Fibroblast of skin of right biceps (primary cell): ENCODE results near the gene TEC.
A peak's percentile ranks its signal among the peaks of the same experiment; 100 is the strongest.
"Not testable (repeated sequence)": the region's sequence is repeated elsewhere in the genome, so short reads cannot be mapped to it uniquely, and the experiment has no call there.

Experiments used
- DNase-seq: peaks from one replicate; pipeline ENCODE4 v3.0.0-alpha.2; 2013

TEC gene

DNA sequence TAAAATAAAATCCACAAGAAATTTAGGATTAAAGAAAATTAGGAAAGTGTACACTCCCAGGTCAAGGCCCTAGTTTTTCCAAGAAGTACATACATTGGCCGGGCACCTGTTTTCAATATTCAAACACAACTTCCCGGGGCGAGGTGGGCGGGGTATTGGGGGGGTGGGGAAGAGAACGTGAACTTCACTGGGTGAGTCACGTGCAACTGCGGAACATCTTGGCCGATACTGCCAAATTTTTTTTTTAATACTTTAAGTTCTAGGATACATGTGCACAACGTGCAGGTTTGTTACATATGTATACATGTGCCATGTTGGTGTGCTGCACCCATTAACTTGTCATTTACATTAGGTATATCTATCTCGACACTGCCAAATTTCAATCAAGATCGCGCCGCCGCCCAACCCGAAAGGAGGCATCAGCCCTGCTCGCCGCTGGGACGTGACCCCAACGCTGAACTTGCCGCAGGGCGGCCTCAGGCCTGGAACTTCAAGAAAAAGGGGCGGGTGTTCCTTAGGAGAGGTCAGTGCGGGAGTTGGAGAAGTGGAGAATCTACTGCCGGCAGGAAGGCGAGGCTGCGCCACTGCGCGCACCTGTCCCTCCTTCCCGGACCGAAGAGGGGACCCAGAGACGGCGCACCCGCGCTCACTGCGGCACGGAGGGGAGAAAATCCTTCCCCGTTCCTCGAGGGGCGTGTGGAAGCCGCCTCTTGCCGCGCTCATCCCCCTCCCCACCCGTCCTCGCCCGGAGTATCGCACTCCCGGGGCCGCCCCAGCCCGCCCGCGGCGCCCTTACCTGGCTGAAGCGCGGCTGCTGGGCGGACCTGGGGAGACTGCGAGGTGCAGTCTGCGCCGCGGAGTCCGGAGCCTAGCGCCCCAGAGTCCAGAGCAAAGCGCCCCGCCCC, at the start of gene TEC:
Gene TEC (minus strand): TSS at position 883 of the 905 bp plus-strand sequence. CDS start 41,224 bp downstream, outside the sequence.
- DNase-seq, result peak; percentile 15

DNA sequence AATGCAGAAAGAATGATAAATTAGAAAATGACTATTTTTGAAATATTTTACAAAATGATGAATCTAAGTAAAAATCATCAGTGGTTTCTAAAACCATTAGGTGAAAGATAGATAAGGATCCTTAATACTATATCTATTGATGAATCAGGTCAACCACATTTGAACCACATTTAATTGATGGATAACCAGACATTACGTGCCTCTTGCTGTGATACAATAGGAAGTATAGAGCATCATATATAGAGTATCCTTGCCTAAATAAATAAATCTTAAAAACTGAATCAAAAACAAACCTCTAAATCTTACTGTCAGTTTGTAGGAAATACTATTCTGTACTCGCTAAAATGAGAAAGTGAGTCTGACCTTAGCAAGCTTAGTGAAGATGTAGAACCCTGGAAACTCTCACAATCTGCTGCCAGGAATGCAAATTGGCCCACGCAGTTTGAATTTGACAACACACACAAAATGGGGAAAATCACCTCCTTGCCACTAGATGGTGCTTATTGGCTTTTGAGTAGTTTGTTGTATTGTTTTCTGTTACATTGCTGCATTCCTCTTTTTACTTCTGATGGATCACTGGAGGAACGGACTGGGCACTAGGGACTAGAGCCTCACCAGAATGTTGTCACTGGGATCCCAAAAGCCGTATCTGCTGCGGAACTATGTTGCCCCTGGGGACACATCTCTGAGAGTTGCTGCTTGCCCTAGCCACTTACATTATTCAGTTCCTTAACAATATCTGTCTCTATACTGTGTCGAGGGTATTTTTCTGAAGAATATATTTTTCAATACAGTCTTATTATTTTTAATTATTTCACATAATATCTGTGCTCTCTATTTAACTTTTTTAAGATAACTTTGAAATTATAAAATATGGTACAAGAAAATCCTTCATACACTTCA, 46.3 kb upstream of the TEC start:
- peak; percentile 70 for DNase-seq

DNA sequence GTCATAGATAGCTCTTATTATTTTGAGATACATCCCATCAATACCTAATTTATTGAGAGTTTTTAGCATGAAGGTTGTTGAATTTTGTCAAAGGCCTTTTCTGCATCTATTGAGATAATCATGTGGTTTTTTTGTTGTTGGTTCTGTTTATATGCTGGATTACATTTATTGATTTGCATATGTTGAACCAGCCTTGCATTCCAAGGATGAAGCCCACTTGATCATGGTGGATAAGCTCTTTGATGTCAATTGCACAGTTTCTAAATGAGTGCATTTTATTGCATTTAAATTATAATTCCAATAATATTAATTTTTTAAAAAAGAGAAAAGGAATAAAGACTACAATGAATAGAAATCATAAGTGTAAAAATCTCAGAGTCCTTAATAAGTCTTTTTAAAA, 45.1 kb upstream of the TEC start:
- not testable (repeated sequence) for DNase-seq

- peak; percentile 63 for DNase-seq
These were observed 42.3 kb upstream of the TEC start for GRCh38 chr4:48311896-48312295.

- DNase-seq, result no peak
These were observed 39.3 kb upstream of the TEC start for GRCh38 chr4:48308901-48309300.

DNA sequence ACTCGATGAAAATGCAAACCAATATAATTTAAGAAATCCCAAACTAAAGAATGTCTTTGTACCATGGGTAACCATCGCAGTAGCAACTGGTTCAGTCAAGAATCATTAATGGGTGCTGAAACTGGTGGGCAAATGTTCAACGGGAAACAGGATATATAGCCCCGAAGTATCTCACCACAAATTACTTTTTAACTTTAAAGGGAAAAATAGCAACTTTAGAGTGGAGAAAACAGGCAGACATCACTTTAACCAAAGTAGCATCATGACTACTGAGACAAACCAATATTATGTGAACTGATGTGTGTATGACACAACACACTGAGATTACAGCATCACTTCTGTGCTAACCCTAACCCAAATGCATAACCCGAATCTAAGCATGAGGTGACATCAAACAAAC, 37.9 kb upstream of the TEC start:
- DNase-seq, result no peak

DNA sequence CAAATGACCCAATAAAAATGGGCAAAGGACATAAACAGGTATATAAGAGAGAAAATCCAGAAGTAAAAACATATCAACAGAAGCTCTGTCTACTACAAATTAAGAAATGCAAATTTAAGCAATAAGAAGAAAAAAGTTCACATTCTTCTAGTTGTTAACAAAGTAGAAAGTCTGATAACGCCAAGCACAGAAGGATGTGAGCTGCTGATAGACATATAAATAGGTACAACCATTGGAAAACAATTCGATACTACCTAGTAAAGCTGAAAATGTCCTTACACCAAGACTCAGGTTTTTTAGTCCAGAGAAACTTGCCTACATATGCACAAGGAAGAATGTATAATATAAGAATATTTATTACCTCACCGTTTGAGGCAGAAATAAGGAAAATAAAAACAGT, 35.9 kb upstream of the TEC start:
- no peak for DNase-seq

DNA sequence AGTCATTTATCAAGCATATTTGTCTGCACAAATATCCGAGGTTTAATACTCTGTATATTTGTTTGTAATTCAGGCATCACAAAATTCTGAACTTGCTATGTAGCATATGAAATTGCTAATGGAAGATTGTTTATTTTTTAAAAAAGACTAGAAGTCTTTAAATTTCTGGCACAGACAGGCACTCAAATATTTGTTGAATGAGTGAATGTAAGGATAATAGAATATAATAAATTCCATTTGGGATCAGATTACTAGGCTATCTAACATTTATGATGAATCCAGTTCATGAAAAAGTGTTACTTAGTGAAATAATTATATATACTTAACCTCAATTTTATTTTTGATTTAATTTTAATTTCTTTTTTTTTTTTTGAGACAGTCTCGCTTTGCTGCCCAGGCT, 30.4 kb upstream of the TEC start:
- peak; percentile 69 for DNase-seq

DNA sequence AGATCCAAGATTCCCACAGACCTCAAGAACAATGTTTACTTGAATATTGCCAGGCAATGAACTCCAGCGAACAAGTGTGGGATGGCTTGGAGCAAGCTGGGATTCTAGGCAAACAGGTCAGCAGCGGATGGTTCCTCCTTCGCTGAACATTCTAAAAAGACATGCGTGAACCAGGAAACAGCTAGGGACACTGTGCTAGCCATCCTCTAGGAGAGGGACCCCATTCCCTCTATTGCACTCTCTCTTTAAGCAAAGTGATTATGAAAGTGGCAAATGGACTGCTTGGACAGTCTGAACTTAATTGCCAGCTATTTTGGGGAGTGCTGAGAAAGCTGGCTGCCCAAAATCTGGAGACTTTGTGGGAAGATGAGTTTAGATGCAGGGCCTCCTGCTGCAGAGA, 29.9 kb upstream of the TEC start:
- DNase-seq, result no peak

DNA sequence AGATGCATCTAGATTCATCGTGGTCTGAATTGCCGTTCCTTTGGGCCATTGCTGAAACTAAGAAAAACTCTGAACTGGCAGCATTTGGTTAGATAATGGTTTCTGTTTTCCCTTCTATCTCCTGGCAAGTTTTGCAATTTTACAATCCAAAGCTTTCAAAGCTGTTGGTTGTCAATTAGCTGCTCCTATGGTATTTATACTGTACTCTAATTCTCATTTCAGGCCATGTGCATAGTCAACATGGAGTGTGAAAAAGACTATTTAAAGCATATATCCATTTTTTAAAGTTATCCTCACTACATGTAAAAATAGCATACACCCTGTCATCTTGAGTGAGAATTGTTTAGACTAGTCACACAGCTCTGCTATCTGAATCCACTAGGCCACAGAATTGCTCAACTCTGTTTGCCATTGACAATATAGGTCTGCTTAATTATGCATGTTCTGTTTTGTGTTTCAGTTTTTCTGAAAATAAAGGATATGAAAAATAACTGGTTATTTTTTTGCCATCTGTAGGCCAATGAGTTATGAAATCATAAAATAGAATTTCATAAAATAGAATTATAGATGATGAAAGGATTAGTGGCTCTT, 27.7 kb upstream of the TEC start:
- no peak for DNase-seq

DNA sequence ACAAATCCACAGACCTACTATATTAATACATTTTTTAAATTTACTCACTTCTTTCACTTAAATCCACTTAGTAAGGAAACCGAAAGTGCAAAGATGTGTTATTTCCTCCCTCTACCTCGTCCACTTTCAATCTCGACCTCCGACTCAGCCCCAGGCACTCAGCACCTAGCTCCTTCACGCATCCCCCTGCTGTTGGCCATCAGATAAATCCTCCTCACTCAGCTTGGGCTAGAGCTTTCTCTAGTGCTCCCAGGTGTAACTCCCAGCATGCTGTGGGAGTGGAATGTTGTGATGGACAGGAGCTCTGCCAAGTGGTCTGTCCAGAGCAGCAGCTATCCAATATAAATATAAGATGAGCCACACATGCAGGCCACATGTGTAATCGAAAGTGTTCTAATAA, 26.7 kb upstream of the TEC start:
- no peak for DNase-seq

GRCh38 chr4:48295116-48295515, 25.5 kb upstream of the TEC start:
- DNase-seq, result peak; percentile 30

- not testable (repeated sequence) for DNase-seq
These were observed 22.7 kb upstream of the TEC start for GRCh38 chr4:48292218-48292790.

- DNase-seq, result no peak
These were observed 20.6 kb upstream of the TEC start for GRCh38 chr4:48290146-48290772.

- DNase-seq, result not testable (repeated sequence)
These were observed 16.4 kb upstream of the TEC start for GRCh38 chr4:48286060-48286459.

GRCh38 chr4:48285640-48286039, 16.0 kb upstream of the TEC start:
- not testable (repeated sequence) for DNase-seq

DNA sequence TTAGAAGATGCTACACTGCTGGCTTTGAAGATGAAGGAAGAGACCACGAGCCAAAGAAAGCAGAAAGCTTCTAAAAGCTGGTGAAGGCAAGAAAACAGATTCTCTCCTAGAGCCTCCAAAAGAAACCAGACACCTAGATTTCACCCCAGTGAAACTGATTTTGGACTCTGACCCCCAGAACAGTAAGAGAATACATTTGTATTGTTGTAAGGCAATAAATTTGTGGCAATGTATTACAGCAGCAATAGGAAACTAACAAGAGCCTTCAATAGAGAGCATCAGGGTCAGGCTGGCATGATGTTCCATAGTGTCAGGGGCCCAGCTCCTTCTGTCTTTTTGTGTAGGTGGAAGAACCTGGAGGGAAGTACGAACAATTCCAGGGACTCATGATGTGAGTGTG, 6.0 kb upstream of the TEC start:
- no peak for DNase-seq

DNA sequence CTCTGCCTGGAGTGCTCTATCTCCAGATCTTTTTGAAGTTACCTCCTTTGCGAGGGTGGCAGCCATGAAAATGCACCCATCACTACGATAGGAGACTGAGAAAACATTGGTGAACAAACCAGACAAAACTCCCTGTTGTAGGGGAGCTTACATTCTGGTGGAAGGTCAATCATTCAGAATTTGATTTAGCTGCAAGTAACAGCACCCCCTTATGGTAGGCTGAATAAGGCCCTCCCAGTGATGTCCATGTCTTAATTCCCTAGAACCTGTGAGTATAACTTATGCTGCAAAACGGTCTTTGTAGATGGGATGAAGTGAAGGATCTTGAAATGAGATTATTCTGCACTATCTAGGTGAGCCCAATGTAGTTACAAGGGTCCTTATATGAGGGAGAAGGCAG, 5.6 kb upstream of the TEC start:
- peak; percentile 17 for DNase-seq

DNA sequence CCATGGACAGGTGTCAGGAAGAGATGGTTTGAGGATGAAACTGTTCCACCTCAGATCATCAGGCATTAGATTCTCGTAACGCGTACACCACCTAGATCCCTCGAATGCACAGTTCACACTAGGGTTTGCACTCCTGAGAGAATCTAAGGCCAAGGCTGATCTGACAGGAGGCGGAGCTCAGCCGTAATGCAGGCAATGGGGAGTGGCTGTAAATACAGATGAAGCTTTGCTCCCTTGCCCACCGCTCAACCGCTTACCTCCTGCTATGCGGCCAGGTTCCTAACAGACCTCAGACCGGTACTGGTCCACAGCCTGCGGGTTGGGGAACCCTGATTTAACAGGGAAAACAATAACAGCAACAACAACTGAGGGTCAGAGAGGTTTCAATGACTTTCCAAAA, 2.0 kb upstream of the TEC start:
- no peak for DNase-seq

DNA sequence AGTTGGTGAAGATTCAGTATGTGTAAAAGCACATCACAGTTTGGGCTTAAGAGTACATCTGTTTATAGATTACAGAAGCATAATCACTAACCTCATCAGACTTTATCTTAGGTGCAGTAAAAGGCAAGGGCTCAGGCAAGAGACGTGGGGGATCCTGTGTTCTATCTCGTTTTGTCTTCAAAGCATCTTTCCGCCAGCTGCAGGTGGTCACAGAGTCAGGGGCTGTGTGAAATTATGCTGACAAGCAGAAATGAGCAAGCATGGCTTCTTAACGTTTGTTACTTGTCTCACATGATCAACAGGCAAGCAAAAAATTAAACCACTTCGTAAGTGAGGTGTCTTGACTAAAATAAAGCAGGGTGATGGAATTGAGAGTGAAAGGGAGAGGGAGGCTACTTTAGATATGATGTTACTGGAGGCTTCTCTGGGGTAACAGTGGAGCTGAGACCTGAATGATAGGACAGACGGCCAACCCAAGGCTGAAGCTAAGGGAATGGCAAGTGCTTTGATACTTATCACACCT, 1.4 kb upstream of the TEC start:
- DNase-seq, result no peak

- DNase-seq, result no peak
These were observed 872 bp upstream of the TEC start for GRCh38 chr4:48270523-48270897.

DNA sequence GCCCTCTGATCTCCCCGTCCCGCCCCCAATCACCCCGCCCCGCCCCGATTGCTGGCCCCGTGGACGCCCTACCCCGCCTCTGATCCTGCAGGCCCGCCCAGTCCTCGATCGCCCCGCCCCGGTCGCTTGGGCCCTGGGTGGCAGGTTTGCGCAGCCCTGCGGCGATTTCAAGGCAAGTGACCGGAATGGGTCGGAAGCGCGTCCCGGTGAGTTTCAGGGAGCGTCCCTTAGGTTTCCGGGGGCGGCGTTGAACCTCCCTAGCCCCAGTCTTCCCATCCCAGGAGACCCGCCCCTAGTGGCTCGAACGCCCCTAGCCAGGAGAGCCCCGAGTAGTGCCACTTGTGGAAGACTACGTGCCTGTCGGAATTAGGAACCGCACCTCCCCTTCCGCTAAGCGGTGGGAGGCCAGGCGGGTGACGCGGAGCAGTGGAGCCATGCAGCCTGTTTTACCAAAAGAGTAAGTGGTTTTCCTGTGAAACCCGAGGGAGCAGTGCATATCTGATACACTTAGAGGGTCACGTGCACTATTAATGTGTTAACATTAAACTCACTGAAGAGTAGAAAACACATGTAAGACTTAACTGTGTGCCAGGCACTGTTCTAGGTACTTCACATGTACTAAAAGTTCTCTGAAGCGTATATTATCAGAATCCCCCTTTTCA, 354 bp upstream of the TEC start:
- peak; percentile 68 for DNase-seq
